Tibial nerve (tissue), 4 donors: Measurements from ENCODE around the gene EFHD2.

ENCODE experiments used
- CTCF ChIP-seq, 5 experiments: fragments of 200-600 bp in 3 of 5; fragments of 450-650 bp in 2 of 5; sonication (generic) in 3 of 5; IDR thresholded peaks; one replicate each; pipeline ENCODE4 v1.5.1; 2016 to 2019; ENCODE audit warnings: antibody characterized with exemption in 5 of 5, mild to moderate bottlenecking in 3 of 5, moderate library complexity in 2 of 5
- EP300 ChIP-seq, 2 donors: sonication (generic); formaldehyde crosslinking; IDR thresholded peaks; one replicate each; pipeline ENCODE4 v1.6.1; 2017; ENCODE audit warnings: antibody characterized with exemption in 2 of 2, mild to moderate bottlenecking in 1 of 2
- POLR2A ChIP-seq, 2 donors: fragments of 450-650 bp; IDR thresholded peaks; one replicate each; pipeline ENCODE4 v1.6.1; 2017; ENCODE audit warnings: antibody characterized with exemption in 2 of 2, mild to moderate bottlenecking in 2 of 2, moderate library complexity in 2 of 2

GRCh38 chr1:15453734-15454133 lies 44.0 kb downstream of the EFHD2 start:
- TF ChIP-seq POLR2A (IDR thresholded peaks at IDR 0.05) (no peak), CTCF (IDR thresholded peaks at IDR 0.05) (no peak), EP300 (IDR thresholded peaks at IDR 0.05) (no peak)
